Left lung (tissue), 10 donors: ENCODE results near the gene NTM. TPM values are rescaled to one million over a fixed set of nuclear protein-coding genes. Genes with fewer than 3 reads are reported as not detected.
"Not testable (repeated sequence)": the region's sequence is repeated elsewhere in the genome, so short reads cannot be mapped to it uniquely, and the experiment has no call there.

Experiments
- ATAC-seq: fragments of 200-7000 bp; cut with Tn5 transposase; one replicate; pipeline ENCODE4 v1.9.1; 2020; ENCODE audit warnings: moderate library complexity
- DNase-seq, 4 donors: peaks; one replicate each; pipeline ENCODE4 v3.0.0-alpha.2; 2013 to 2020
- H3K27ac ChIP-seq, 2 donors: fragments of 200-600 bp; sonication (generic) in 1 of 2; one replicate each; pipeline versions ENCODE4 v1.5.0 to v1.8.0; 2020 to 2021
- H3K27me3 ChIP-seq, 2 donors: fragments of 200-600 bp; sonication (generic) in 1 of 2; one replicate each; pipeline versions ENCODE4 v1.5.0 to v1.8.0; 2020 to 2021
- H3K36me3 ChIP-seq, 2 donors: fragments of 200-600 bp; sonication (generic) in 1 of 2; one replicate each; pipeline versions ENCODE4 v1.5.0 to v1.8.0; 2020 to 2021
- H3K4me1 ChIP-seq, 2 donors: fragments of 200-600 bp; one replicate each; pipeline ENCODE4 v1.8.0; 2021
- H3K4me3 ChIP-seq, 2 donors: fragments of 200-600 bp; sonication (generic) in 1 of 2; one replicate each; pipeline versions ENCODE4 v1.5.0 to v1.8.0; 2020 to 2021; ENCODE audit warnings: mild to moderate bottlenecking in 1 of 2
- H3K9me3 ChIP-seq, 2 donors: fragments of 200-600 bp; sonication (generic) in 1 of 2; one replicate each; pipeline versions ENCODE4 v1.5.0 to v1.8.0; 2020 to 2021
- CTCF ChIP-seq, 2 donors: fragments of 200-600 bp; sonication (generic) in 1 of 2; IDR thresholded peaks; one replicate each; pipeline versions ENCODE4 v1.5.0 to v1.8.0; 2021; ENCODE audit warnings: antibody characterized with exemption in 2 of 2
- intact Hi-C, 2 donors: fragments of 100-400 bp; cut with DNase I; formaldehyde crosslinking; loops; one replicate each; pipeline versions ENCODE4 v1.11.2 to v1.14.2; 2022
- polyA plus RNA-seq, 6 donors: library from polyadenylated mRNA; unstranded; fragments of 120-200 nt; gene quantifications; one replicate each; pipeline ENCODE4 v1.2.1, GENCODE V29; 2013; ENCODE audit not compliant: insufficient read length in 6 of 6
- total RNA-seq, 2 donors: library from RNA; stranded (reverse); fragmentation: NEBNext Ultra II Directional; extraction: Animal tissue kit (Norgen Biotek cat#: 25700); gene quantifications; one replicate each; pipeline ENCODE4 v1.2.1, GENCODE V29; 2021
- donor health status: DM: no; HTN: yes; CAD: no.
- donor health status: DM: no; HTN: no; CAD: no.

The NTM gene
- total and polyA plus RNA-seq, 8 donors: 9.5 to 31.0 (median 21.1) TPM

- no peak for TF ChIP-seq CTCF (IDR thresholded peaks at IDR 0.05)
- Histone ChIP-seq H3K27me3 (no peaks in the 10 kb centered on the region), H3K36me3 (no peaks in the 10 kb centered on the region), H3K9me3 (no peaks in the 10 kb centered on the region), H3K4me1 (no peaks in the 10 kb centered on the region), H3K27ac (no peak overlapping the region), H3K4me3 (no peak overlapping the region)
- DNase-seq (no peak), ATAC-seq (no peak)
- intact Hi-C loops: no loop called here
Measured at GRCh38 chr11:131486937-131487635, 116.7 kb downstream of the NTM start.

GRCh38 chr11:131488238-131488637 is 117.8 kb downstream of the NTM start:
- H3K4me3 ChIP-seq: no peak overlapping the region
- no peaks in the 10 kb centered on the region for H3K9me3 ChIP-seq
- no peaks in the 10 kb centered on the region for H3K36me3 ChIP-seq
- H3K4me1 ChIP-seq: no peaks in the 10 kb centered on the region
- ATAC-seq (no peak), DNase-seq (peak in 1 of 4 donors; percentile 21)
- H3K27ac ChIP-seq: no peak overlapping the region
- no peak for TF ChIP-seq CTCF (IDR thresholded peaks at IDR 0.05)
- intact Hi-C loops: no loop called here
- no peaks in the 10 kb centered on the region for H3K27me3 ChIP-seq

- ATAC-seq (no peak), DNase-seq (no peak)
- Histone ChIP-seq H3K4me1 (no peaks in the 10 kb centered on the region), H3K27me3 (no peaks in the 10 kb centered on the region), H3K27ac (no peak overlapping the region), H3K9me3 (no peaks in the 10 kb centered on the region), H3K36me3 (no peaks in the 10 kb centered on the region), H3K4me3 (no peak overlapping the region)
- intact Hi-C loops: no loop called here
- no peak for TF ChIP-seq CTCF (IDR thresholded peaks at IDR 0.05)
Measured at GRCh38 chr11:131491503-131491902, 121.1 kb downstream of the NTM start.

DNA sequence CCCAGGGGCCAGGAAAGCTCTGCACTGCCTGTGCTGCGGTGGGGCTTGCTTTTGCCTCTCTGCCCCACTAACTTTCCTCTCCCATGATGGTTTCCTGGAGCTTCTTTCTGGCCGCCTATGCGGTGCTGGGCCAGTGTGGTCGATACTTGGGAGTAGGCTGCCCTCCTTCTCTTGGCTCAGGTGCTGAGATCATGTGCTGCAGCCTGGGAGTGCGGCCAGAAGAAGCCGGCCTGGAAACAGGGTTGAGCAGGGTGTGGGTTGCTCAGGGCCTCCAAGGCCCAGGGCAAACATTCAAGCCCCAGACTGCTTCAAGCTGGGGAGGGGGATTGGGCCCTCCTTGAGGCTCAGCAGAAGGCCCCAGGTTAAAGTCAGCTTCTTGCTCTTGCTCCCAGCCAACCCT is 125.0 kb downstream of the NTM start:
- DNase-seq (no peak), ATAC-seq (peak; percentile 65)
- no peaks in the 10 kb centered on the region for H3K9me3 ChIP-seq
- H3K36me3 ChIP-seq: no peaks in the 10 kb centered on the region
- TF ChIP-seq CTCF (IDR thresholded peaks at IDR 0.05): no peak
- H3K27me3 ChIP-seq: peaks cover 0 to 6% of the 10 kb centered on the region in 2 donors
- intact Hi-C loops: no loop called here
- H3K4me3 ChIP-seq: no peak overlapping the region
- H3K4me1 ChIP-seq: no peaks in the 10 kb centered on the region
- H3K27ac ChIP-seq: no peak overlapping the region

- intact Hi-C loops, H3K4me1 ChIP-seq, H3K27me3 ChIP-seq, H3K9me3 ChIP-seq, H3K4me3 ChIP-seq, H3K27ac ChIP-seq, H3K36me3 ChIP-seq, ATAC-seq, DNase-seq: not testable (repeated sequence)
Measured at GRCh38 chr11:131497686-131498085, 127.3 kb downstream of the NTM start.

GRCh38 chr11:131498631-131499160 is 128.3 kb downstream of the NTM start:
- Histone ChIP-seq H3K36me3 (no peaks in the 10 kb centered on the region), H3K4me3 (no peak overlapping the region), H3K4me1 (no peaks in the 10 kb centered on the region), H3K27me3 (peaks cover 0 to 6% of the 10 kb centered on the region in 2 donors), H3K9me3 (no peaks in the 10 kb centered on the region), H3K27ac (no peak overlapping the region)
- intact Hi-C loops: no loop called here
- TF ChIP-seq CTCF (IDR thresholded peaks at IDR 0.05): no peak
- ATAC-seq (no peak), DNase-seq (no peak)
